ENCODE results near the gene STXBP2.

STXBP2 gene

DNA sequence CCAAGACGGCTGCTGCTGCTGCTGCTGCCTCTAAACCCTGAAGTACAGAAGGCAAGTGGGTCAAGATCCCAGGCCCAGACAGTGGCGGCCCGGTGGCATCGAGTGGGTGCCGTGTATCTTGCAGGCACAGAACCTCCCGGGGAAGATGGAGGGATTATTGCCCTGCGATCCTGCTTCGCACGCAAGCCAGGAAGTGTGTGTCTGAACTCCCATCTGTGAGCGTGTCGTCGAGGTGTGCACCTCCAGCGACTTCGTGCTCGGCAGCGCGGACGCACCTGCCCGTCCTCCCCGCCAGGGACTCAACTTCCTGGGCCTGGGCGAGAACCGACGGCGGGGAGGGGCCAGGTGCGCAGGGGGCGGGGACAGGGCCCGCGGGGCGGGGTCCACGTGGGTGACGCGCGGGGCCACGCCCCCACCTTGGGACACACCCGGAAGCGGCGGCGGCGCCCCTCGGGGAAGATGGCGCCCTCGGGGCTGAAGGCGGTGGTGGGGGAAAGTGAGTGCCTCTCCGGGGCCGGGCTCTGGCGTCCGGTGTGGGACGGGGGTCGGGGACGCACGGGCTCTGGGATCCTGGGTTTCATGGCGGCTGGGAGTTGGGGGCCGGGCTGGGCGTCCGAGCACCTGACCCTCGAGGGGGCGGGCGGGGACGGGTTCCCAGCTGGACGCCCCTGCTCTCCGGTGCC lies at the start of gene STXBP2:
Gene STXBP2 (plus strand): TSS at position 420 of the 683 bp plus-strand sequence. CDS start 40 bp downstream, at position 460.
- DNase-seq (ENCODE audit: low read depth in 2 of 2), result peak; percentile 83 to 94

DNA sequence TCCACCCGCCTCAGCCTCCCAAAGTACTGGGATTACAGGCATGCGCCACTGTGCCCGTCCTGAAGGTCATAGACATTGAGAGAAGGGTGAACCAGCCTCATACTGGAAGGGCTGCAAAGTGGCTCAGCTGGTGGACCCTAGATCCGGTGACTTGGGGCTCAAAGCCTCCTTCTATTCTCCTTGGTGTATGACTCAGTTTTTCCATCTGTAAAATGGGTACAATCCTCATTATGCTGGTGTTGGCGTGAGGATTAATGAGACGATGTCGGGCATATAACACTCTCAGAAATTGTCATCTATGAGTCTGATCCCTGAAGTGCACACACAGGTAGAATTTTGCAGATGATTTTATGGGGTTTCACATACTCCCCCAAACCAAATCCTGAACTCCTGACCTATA lies 47.1 kb upstream of the STXBP2 start:
- DNase-seq (ENCODE audit: low read depth in 2 of 2), result no peak

DNA sequence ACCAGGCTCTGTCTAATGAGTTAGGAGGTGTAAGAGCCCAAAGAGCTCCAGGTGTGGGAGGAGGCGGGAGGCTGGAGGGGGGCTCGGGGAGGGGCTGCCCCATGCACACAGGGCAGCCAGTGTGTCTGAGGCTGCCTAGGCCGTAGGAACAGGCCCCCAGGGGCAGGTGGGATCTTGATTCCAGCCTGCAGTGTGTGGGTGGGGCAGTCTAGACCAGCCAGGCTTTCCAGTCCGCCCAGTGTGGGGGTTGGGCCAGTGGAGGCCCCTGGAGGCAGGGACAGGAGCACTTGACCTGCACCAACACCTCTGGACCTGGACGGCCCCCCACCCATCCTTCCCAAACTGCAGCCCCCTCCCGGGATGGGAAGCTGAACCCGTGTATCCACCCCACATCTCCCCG lies 46.7 kb upstream of the STXBP2 start:
- no peak for DNase-seq (ENCODE audit: low read depth in 2 of 2)

DNA sequence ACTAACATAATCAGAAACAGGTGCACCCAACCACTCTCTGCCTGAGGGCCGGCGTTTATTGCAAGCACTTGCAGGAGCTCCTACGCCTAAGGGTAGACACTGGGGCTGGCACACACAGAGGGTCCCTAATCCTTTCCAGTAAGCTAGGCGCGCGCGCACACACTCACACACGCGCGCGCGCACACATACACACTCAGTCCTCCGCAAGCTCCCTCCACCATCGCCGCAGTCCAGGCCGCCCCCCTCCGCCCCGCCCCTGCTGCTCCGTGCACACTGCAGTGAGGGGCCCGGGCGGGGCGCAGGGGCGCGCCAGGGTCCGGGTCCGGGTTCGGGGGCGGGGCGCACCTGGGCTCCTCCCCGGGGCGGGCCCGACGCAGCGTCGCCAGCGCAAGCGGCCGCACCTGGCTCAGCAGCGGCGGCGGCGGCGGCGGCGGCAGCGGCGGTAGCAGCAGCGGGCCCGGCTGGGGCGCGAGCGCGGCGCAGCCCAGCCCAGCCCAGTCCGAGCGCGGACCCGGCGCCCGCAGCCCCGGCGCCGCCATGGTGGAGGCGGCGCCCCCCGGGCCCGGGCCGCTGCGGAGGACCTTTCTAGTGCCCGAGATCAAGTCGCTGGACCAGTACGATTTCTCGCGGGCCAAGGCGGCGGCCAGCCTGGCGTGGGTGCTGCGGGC lies 41.3 kb upstream of the STXBP2 start, which contains the start of gene CAMSAP3:
Gene CAMSAP3 (plus strand): TSS at position 398 of the 668 bp plus-strand sequence. CDS start 140 bp downstream, at position 538.
- peak; percentile 16 to 21 for DNase-seq (ENCODE audit: low read depth in 2 of 2)

DNA sequence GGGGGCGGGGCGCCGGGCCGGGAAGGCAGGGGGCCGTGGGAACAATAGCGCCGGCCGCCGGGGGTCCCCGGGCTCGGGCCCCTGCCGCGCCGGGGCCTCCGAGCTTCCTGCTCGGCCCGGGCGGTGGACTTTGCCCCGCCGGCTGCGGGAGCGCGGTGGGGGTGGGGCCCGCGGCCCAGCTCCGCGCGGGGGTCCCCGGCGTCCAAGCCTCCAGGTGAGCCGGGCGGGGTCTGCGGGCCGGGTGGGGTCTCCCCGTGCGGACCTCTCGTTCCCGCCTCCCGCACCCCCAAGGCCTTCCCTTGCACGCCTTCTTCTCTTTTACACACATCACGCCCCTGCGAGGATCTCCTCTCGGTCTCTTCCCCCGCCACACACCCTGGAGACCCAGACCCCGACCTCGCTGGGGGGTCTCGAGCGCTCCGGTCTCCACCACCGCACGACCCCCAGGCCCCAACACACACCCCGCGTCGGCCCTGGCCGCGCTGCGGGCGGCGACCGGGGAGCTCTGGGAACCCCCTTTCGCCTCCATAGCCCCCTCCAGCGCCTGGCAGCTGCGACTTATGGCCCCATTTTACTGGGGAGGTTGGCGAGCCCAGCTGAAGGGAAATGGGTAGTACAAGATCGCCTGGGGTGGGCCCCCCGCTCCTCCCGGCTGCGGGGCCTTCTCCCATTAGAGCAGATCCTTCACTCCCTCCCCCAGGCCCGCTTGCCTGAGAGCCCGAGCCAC lies 40.5 kb upstream of the STXBP2 start:
- DNase-seq (ENCODE audit: low read depth in 2 of 2), result no peak

DNA sequence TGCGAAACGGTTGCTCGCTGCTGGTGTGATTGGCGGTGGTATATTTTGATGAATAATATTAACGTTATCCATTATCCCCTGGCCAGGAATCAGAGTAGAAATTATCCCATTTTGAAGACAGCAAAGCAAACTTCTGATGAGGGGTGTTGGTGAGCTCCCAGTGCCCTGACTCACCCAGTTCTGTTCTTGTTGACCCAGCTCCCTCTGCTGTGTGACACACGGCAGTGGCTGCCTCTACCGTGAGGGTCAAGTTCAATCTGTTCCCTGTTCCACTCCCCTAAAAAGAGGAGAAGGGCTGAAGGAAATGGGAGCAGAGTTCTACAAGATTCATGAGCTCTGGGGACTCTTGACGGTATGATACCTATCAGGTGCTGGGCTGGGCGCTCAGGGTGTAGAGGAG lies 39.2 kb upstream of the STXBP2 start:
- DNase-seq (ENCODE audit: low read depth in 2 of 2), result no peak

DNA sequence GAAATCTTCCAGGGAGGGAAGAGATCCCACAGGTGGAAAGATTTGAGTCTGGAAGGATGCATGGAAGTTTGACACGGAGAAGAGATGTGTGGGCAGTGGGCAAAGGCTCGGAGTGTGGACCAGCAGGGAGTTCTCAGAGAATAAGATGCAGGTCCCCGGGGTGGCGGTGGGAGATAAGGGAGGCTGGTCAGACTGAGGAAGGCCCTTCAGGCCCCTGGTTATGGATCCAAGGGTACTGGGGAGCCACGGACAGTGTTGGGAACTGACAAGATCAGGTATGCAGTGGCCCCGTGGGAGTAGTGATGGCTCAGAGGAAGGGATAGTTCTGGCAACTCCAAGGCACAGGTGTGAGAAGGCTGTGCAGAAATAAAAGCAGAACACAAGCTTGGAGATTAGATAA lies 38.7 kb upstream of the STXBP2 start:
- DNase-seq (ENCODE audit: low read depth in 2 of 2), result no peak

DNA sequence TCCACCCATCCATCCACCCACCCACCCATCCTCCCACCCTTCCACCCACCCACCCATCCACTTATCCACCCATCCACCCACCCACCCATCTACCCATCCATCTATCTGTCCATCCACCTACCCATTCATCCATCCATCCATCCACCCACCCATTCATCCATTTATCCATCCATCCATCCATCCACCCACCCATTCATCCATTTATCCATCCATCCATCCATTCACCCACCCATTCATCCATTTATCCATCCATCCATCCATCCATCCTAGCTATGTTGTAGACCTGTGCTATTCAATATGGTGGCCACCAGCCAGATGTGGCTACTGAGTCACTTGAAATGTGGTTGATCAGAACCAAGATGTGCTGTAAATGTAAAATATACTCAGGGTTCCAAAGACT lies 36.2 kb upstream of the STXBP2 start:
- DNase-seq (ENCODE audit: low read depth in 2 of 2), result no peak

DNA sequence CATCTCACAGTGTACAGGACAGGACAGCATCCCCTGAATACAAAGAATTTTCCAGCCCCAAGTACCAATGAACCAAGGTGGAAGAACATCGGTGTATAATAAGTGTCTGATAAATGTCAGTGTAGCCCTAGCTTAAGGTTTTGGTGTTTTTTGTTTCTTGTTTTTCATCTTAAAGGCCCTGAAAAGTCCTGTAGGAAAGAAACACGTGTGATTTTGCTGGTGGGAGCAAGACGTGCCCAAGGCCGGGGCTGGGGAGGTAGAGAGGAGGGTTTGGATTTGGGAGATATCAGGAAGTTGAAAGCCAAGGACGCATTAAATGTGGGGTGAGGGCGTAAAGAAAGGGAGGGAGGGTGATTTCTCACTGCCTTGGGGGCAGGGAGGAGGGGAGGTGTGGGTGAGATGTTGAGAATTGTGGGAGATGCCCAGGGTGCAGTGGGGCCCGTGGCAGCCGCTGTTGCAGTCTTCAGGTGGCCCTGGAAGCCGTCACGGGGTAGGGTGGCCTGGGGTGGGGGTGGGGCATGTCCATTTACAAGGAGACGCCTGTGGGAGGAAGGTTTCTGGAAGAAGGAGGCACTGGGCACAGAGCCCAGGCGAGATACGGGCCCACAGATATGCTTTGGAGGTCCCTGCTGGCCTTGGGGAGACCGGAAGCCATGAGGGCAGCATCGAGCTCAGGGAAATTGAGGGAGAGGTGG lies 34.5 kb upstream of the STXBP2 start:
- no peak for DNase-seq (ENCODE audit: low read depth in 2 of 2)

DNA sequence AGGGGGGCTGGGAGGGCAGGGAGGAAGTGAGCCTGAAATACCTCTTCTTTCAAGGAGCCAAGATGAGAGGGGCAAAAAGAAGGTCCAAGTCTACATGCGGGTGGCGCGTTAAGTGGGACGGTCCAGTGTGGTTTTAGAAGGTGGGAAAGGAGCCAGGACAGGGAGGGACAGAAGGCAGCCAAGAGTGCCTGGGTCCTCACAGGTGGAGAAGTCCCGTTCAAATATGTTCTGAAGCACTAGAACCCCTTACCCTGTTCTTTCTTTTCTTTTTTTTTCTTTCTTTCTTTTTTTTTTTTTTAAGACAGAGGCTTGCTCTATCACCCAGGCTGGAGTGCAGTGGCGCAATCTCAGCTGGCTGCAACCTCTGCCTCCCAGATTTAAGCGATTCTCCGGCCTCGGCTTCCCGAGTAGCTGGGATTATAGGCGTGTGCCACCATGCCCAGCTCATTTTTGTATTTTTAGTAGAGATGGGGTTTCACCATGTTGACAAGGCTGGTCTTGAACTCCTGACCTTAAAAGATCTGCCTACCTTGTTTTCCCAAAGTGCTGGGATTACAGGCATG lies 33.9 kb upstream of the STXBP2 start:
- DNase-seq (ENCODE audit: low read depth in 2 of 2), result no peak

DNA sequence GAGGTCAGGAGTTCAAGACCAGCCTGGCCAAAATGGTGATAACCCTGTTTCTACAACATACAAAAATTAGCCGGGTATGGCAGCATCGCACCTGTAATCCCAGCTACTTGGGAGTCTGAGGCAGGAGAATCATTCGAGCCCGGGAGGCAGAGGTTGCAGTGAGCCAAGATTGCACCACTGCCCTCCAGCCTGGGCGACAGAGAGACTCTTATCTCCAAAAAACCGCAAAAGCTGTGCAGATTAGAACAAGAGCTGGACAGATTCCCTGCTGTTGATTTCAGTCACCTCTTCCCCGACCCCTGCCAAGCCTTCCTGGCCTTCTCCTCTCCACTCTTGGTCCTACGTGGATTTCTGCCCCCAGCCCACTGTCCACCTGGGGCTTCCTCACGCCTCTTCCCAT lies 33.0 kb upstream of the STXBP2 start:
- no peak for DNase-seq (ENCODE audit: low read depth in 2 of 2)

DNA sequence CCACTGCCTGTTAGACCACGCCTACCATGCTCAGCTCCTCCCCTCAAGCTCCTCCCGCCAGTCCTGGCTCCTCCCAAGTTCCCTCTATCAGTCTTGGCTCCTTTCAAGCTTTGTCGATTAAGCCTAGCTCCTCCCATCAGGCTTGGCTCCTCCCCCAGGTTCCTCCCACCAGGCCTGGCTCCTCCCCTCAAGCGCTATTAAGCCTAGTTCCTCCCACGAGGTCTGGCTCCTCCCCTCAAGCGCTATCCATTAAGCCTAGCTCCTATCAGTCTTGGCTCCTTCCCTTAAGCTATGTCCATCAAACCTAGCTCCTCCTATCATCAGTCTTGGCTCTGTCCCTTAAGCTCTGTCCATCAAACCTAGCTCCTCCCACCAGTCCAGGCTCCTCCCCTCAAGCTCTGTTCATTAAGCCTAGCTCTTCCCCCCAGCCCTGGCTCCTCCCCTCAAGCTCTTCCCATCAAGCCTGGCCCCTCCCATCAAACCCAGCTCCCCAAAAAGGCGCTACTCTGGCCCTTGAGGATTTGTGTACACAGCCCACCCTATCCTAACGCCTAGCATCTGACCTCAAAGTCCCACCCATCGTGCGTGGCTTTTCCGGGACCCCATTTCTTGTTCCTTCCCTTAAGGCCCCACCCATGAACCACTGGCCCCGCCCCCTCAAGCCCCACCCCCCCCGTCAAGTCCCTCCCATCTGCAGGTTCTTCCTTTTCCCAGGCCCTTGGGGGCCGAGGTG lies 31.3 kb upstream of the STXBP2 start:
- peak; percentile 25 to 40 for DNase-seq (ENCODE audit: low read depth in 2 of 2)

DNA sequence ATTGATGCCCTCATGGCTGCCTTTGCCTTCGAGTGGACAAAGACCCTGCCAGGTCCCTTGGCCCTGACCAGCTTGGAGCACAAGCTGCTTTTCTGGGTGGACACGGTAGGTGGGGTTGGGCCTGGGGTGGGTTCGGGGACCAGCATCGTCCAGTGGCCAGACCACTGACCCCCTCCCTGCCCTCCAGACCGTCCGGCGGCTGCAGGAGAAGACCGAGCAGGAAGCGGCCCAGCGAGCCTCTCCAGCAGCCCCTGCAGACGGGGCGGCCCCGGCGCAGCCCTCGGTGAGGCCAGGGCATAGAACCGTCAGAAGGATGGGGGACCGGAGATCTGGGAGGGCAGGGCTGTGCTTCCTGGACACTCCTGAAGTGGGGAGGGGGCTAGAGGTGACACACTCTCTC lies 30.6 kb upstream of the STXBP2 start:
- no peak for DNase-seq (ENCODE audit: low read depth in 2 of 2)

DNA sequence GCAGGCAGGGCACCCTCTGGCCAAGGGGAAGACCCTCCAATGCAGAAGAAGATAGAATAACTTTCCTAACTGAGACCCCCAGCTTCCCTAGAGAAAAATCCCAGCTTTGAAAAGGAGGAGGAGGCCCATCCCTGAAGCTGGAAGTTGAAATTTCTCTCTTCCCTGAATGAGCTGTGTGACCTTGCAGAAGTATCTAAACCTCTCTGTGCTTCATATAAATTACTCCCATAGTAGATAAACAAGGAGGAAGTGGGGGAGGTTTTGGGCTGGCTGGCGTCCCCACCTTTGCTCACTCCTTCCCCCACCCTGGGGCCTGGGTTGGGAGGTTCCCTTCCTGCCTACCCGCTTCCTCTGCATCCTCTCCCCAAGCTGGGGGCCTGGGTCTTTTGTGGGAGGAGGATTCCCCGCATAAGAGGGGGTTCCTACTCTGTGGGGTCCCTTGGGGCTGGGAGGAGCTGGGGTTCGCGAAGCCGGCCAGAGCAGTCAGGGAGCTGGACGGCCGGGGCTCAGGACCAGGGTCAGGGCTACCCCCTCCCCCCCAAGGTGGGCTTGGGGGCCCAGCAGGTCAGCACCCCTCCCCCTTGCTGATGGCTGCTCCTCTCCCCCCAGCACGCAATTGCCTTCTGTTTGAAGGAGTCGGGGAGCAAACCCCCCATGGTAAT lies 29.6 kb upstream of the STXBP2 start:
- no peak for DNase-seq (ENCODE audit: low read depth in 2 of 2)

DNA sequence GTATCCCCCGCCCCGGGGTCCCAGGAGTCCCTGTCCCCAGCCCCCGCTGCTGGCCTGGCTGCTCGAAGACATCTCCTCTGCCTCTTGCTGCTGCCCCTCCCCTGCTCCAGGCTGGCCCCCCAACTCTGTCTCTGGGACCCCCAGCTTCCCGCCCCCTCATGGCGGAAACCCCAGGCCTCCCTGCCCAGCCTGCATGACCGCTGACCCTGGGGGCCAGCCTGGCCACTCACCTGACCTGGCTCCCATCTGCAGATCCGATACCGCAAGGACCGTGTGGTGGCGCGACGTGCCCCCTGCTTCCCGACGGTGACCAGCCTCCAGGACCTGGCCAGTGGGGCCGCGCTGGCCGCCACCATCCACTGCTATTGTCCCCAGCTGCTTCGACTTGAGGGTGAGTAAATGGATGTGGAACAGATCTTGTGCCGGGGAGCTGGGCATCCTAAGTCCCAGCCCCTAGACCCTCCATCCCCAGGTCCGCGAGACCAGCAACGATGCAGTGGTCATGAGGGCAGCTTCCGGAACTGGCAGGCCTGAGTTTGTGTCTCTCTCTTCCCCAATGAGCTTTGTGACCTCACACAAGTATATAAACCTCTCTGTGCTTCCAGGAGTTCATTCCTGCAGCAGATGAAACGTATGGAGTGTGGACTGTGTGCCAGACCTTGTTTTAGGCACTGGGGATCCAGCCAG lies 28.9 kb upstream of the STXBP2 start:
- DNase-seq (ENCODE audit: low read depth in 2 of 2), result no peak

DNA sequence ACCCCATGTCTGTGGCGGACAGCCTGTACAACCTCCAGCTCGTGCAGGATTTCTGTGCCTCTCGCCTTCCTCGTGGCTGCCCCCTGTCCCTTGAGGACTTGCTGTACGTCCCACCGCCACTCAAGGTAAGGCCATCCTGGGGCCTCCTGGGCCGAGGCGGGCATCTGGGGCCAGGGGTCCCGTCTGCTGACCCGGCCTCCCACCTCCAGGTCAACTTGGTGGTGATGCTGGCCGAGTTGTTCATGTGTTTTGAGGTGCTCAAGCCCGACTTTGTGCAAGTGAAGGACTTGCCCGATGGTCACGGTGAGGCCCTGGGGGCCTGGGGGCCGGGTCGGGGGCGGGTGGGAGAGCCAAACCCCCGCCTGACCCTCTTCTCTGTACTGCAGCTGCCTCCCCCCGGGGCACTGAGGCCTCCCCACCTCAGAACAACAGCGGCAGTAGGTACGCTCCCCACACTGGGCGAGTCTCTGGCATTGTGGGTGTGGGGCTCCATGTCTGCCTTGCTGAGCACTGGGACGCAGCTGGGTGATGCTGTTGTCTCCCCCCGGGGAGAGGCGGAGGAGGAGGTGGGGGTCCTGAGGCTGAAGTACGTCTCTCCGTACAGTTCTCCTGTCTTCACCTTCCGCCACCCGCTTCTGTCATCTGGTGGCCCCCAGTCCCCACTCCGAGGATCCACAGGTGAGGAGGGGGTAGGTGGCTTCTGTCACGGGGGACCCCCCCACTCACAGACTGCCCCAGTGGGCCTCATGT lies 26.2 kb upstream of the STXBP2 start:
- no peak for DNase-seq (ENCODE audit: low read depth in 2 of 2)

DNA sequence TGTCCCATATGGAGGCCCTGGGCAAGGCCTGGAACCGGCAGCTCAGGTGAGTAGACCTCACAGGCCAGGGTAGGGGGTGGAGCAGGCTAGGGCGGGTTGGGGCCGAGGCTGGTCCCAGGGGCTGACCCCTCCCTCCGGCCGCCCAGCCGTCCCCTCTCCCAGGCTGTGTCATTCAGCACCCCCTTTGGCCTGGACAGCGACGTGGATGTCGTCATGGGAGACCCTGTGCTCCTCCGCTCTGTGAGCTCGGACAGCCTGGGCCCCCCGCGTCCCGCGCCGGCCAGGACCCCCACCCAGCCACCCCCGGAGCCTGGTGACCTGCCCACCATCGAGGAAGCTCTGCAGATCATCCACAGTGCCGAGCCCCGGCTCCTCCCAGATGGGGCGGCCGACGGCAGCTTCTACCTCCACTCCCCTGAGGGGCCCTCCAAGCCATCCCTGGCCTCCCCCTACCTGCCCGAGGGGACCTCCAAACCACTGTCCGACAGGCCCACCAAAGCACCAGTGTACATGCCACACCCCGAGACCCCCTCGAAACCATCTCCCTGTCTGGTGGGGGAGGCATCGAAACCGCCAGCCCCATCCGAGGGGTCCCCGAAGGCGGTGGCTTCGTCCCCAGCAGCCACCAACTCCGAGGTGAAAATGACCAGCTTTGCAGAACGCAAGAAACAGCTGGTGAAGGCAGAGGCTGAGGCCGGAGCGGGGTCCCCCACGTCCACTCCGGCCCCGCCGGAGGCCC lies 25.2 kb upstream of the STXBP2 start:
- no peak for DNase-seq (ENCODE audit: low read depth in 2 of 2)

Data from stimulated activated CD4-positive, alpha-beta T cell treated with anti-CD3 and anti-CD28 coated beads, Interleukin-4, amount 100 ng/mL, for 48 hours (primary cell).